Activated naive CD4-positive, alpha-beta T cell treated with anti-CD3 and anti-CD28 coated beads for 36 hours (primary cell): ENCODE results near the gene LARP6. TPM values are rescaled to one million over a fixed set of nuclear protein-coding genes. Genes with fewer than 3 reads are reported as not detected.
"Not testable (repeated sequence)": the region's sequence is repeated elsewhere in the genome, so short reads cannot be mapped to it uniquely, and the experiment has no call there.

Source experiments
- CTCF ChIA-PET: fragments of 350-600 bp; sonication (Branson Sonifier 250); formaldehyde crosslinking; loops from one replicate; lab custom pipeline; 2021; ENCODE audit warnings: antibody characterized with exemption; lab: Charles Lee
- DNase-seq: peaks from one replicate; pipeline ENCODE4 v3.0.0-alpha.2; 2020
- H3K27ac Mint-ChIP-seq: one replicate; pipeline ENCODE4 v1.8.0; 2021; ENCODE audit warnings: mild to moderate bottlenecking, mixed read lengths
- H3K27me3 Mint-ChIP-seq: one replicate; pipeline ENCODE4 v1.8.0; 2021; ENCODE audit warnings: low read depth, mixed read lengths
- H3K36me3 Mint-ChIP-seq: one replicate; pipeline ENCODE4 v1.8.0; 2021; ENCODE audit warnings: low read depth, mixed read lengths
- H3K4me1 Mint-ChIP-seq: one replicate; pipeline ENCODE4 v1.8.0; 2021; ENCODE audit warnings: low read depth, mixed read lengths
- H3K4me3 Mint-ChIP-seq: one replicate; pipeline ENCODE4 v1.8.0; 2021; ENCODE audit warnings: mild to moderate bottlenecking, moderate library complexity, mixed read lengths
- H3K9me3 Mint-ChIP-seq: one replicate; pipeline ENCODE4 v1.8.0; 2021; ENCODE audit warnings: mixed read lengths
- intact Hi-C: fragments of 100-400 bp; cut with micrococcal nuclease; formaldehyde crosslinking; loops from one replicate; pipeline ENCODE4 v1.15.1; 2023
- total RNA-seq, 2 experiments: library from RNA; stranded (reverse); gene quantifications; one replicate each; pipeline ENCODE4 v1.2.3, GENCODE V29; 2021

The LARP6 gene
- total RNA-seq, 2 experiments from 2014 or later = not detected

GRCh38 chr15:70818580-70818979 lies 35.4 kb downstream of the LARP6 start:
- no peak for DNase-seq
- Mint-ChIP-seq H3K36me3 (no peaks in the 10 kb centered on the region), H3K27me3 (no peaks in the 10 kb centered on the region), H3K4me3 (no peak overlapping the region), H3K4me1 (no peaks in the 10 kb centered on the region), H3K27ac (no peak overlapping the region), H3K9me3 (peaks cover 5% of the 10 kb centered on the region)
- CTCF ChIA-PET = no interaction called here
- intact Hi-C loops = no loop called here

DNA sequence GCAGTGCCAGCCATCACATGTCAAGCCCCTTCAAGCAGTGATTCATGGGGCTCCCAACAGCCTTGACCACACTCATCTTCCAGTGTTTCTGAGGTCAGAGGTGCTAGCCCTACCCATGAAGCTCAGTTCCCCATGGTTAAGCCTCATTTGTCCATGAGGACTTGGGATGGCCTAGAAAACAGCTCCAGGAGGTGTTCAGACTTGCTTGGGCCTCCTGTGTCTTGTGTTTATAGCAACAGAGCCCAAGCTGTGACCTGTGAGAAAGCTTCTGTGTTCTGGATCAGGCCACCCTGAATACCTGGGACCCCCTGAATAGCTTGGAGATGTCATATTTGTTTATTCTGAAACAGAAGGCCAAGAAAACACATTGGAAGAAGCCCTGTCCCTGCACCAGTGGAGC lies 36.7 kb downstream of the LARP6 start:
- peaks cover 5% of the 10 kb centered on the region for H3K9me3 Mint-ChIP-seq

GRCh38 chr15:70815604-70816003 lies 38.4 kb downstream of the LARP6 start:
- no peaks in the 10 kb centered on the region for H3K4me1 Mint-ChIP-seq
- no peaks in the 10 kb centered on the region for H3K36me3 Mint-ChIP-seq
- peaks cover 3% of the 10 kb centered on the region for H3K9me3 Mint-ChIP-seq
- H3K27me3 Mint-ChIP-seq = no peaks in the 10 kb centered on the region
- no peak overlapping the region for H3K27ac Mint-ChIP-seq
- intact Hi-C loops = no loop called here
- CTCF ChIA-PET = interaction anchor here (0.6 to 1.3 kb wide), 2 partner anchors 135 to 137 kb away, joined by 3 to 5 read pairs; no protein-coding TSS in a partner anchor
- H3K4me3 Mint-ChIP-seq = no peak overlapping the region
- no peak for DNase-seq

More for the DNA sequence above, 36.7 kb downstream of the LARP6 start:
- no peaks in the 10 kb centered on the region for H3K27me3 Mint-ChIP-seq
- no peak for DNase-seq
- H3K4me3 Mint-ChIP-seq = no peak overlapping the region
- H3K27ac Mint-ChIP-seq = no peak overlapping the region
- intact Hi-C loops = no loop called here
- no peaks in the 10 kb centered on the region for H3K36me3 Mint-ChIP-seq
- no peaks in the 10 kb centered on the region for H3K4me1 Mint-ChIP-seq
- CTCF ChIA-PET = no interaction called here

DNA sequence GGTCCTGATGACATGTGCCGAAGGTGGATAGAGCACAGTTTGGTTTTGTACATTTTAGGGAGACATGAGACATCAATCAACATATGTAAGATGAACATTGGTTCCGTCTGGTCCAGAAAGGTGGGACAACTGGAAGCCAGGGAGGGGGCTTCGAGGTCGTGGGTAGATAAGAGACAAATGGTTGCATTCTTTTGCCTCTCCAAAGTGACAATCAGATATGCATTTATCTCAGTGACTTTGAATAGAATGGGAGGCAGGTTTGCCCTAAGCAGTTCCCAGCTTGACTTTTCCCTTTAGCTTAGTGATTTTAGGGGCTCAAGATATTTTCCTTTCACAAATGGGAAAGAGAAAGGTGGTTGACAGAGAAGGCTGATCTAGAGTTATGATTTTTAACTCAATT lies 38.9 kb downstream of the LARP6 start:
- H3K4me3 Mint-ChIP-seq, intact Hi-C loops, H3K36me3 Mint-ChIP-seq, H3K27me3 Mint-ChIP-seq, H3K9me3 Mint-ChIP-seq, H3K4me1 Mint-ChIP-seq, H3K27ac Mint-ChIP-seq, DNase-seq: not testable (repeated sequence)
- CTCF ChIA-PET = interaction anchor here (1.3 kb wide), 1 partner anchor 135 kb away, joined by 3 read pairs; no protein-coding TSS in a partner anchor

DNA sequence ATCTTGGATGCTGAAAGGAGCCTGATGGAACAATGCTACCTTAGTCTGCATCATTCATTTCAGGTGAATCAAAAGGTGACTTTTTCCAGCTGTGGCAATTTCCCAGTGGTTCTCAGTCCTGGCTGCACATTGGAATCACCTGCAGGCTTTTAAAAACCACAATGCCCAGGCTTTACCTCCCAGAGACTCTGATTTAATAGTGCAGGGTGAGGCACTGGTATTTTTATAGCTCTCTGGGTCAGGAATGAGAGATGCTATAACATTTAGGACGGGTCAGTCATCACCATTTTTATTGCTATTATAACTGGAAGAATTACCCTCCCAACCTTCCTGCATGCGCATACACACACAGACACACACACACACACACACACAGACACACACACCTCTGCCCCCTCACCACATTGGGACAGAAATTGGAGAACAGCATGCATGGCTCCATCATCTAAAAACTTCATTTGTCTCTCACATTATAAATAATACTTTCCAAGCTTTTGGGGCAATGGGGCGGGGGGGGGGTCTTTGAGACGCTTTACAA lies 41.1 kb downstream of the LARP6 start:
- intact Hi-C loops = loop anchor here (1.0 kb wide), 1 partner anchor 134 kb away; no protein-coding TSS in a partner anchor
- Mint-ChIP-seq H3K4me3 (no peak overlapping the region), H3K4me1 (no peaks in the 10 kb centered on the region), H3K9me3 (no peaks in the 10 kb centered on the region), H3K27me3 (no peaks in the 10 kb centered on the region), H3K36me3 (no peaks in the 10 kb centered on the region), H3K27ac (no peak overlapping the region)
- no peak for DNase-seq
- CTCF ChIA-PET = interaction anchor here (0.9 to 2.6 kb wide), 6 partner anchors 56 to 1337 kb away, joined by 3 to 15 read pairs (median 6); no protein-coding TSS in a partner anchor

- no peaks in the 10 kb centered on the region for H3K4me1 Mint-ChIP-seq
- no peak overlapping the region for H3K27ac Mint-ChIP-seq
- H3K27me3 Mint-ChIP-seq = no peaks in the 10 kb centered on the region
- no peaks in the 10 kb centered on the region for H3K9me3 Mint-ChIP-seq
- intact Hi-C loops = no loop called here
- no peak for DNase-seq
- H3K4me3 Mint-ChIP-seq = no peak overlapping the region
- CTCF ChIA-PET = interaction anchor here (0.6 to 2.6 kb wide), 17 partner anchors 10 to 1335 kb away, joined by 3 to 15 read pairs (median 5); partner anchors contain the start of gene UACA
- no peaks in the 10 kb centered on the region for H3K36me3 Mint-ChIP-seq
These were observed 42.9 kb downstream of the LARP6 start for GRCh38 chr15:70810916-70811578.

DNA sequence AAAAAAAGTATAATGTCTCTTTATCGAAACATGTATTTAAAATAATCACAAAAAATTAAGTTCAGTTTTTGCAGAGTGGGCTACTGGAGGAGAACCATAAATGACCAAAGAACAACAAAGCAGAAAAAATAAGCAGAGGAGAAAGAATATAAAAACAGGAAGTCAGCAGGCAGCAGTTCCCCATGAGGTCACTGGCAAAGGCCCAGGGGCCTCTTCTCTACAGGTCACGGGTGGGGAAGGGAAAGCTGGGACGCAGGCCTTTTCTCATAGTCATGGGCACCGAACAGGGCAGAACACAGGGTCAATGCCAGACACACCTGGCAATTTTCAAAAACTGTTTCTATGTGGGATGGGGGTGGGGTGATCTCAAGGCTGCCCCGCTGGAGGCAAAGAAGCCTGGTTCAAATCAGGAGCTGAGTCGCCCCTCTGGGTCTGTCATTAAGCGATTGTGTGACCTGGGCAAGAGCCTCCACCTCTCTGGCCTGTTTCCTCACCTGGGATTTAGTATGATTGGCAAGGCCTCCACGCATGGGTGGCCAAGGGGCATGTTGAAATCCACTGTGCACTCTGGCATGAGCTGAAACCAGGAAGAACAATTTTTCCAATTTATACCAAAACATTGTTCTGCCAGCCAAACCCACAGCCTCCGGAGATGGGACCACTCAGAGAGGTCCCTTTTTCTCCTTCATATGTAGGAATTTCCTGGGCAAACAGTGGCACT lies 46.8 kb downstream of the LARP6 start:
- no peaks in the 10 kb centered on the region for H3K9me3 Mint-ChIP-seq
- CTCF ChIA-PET = no interaction called here
- no peak for DNase-seq
- H3K27ac Mint-ChIP-seq = no peak overlapping the region
- no peak overlapping the region for H3K4me3 Mint-ChIP-seq
- no peaks in the 10 kb centered on the region for H3K27me3 Mint-ChIP-seq
- H3K4me1 Mint-ChIP-seq = no peaks in the 10 kb centered on the region
- intact Hi-C loops = no loop called here
- H3K36me3 Mint-ChIP-seq = no peaks in the 10 kb centered on the region

- H3K9me3 Mint-ChIP-seq, CTCF ChIA-PET, DNase-seq, H3K36me3 Mint-ChIP-seq, H3K4me3 Mint-ChIP-seq, H3K4me1 Mint-ChIP-seq, intact Hi-C loops, H3K27me3 Mint-ChIP-seq, H3K27ac Mint-ChIP-seq: not testable (repeated sequence)
These were observed 49.6 kb downstream of the LARP6 start for GRCh38 chr15:70804388-70804787.

GRCh38 chr15:70802629-70803028 lies 51.3 kb downstream of the LARP6 start:
- Mint-ChIP-seq H3K27me3 (no peaks in the 10 kb centered on the region), H3K27ac (no peak overlapping the region), H3K9me3 (no peaks in the 10 kb centered on the region), H3K4me3 (no peak overlapping the region), H3K4me1 (no peaks in the 10 kb centered on the region), H3K36me3 (no peaks in the 10 kb centered on the region)
- intact Hi-C loops = no loop called here
- CTCF ChIA-PET = no interaction called here
- no peak for DNase-seq

- intact Hi-C loops = no loop called here
- no peak for DNase-seq
- H3K4me3 Mint-ChIP-seq = no peak overlapping the region
- CTCF ChIA-PET = interaction anchor here (0.6 to 1.0 kb wide), 2 partner anchors 11 to 78 kb away, joined by 3 to 5 read pairs; no protein-coding TSS in a partner anchor
- H3K27ac Mint-ChIP-seq = no peak overlapping the region
- H3K4me1 Mint-ChIP-seq = no peaks in the 10 kb centered on the region
- no peaks in the 10 kb centered on the region for H3K9me3 Mint-ChIP-seq
- no peaks in the 10 kb centered on the region for H3K27me3 Mint-ChIP-seq
- H3K36me3 Mint-ChIP-seq = no peaks in the 10 kb centered on the region
These were observed 52.8 kb downstream of the LARP6 start for GRCh38 chr15:70801109-70801508.

DNA sequence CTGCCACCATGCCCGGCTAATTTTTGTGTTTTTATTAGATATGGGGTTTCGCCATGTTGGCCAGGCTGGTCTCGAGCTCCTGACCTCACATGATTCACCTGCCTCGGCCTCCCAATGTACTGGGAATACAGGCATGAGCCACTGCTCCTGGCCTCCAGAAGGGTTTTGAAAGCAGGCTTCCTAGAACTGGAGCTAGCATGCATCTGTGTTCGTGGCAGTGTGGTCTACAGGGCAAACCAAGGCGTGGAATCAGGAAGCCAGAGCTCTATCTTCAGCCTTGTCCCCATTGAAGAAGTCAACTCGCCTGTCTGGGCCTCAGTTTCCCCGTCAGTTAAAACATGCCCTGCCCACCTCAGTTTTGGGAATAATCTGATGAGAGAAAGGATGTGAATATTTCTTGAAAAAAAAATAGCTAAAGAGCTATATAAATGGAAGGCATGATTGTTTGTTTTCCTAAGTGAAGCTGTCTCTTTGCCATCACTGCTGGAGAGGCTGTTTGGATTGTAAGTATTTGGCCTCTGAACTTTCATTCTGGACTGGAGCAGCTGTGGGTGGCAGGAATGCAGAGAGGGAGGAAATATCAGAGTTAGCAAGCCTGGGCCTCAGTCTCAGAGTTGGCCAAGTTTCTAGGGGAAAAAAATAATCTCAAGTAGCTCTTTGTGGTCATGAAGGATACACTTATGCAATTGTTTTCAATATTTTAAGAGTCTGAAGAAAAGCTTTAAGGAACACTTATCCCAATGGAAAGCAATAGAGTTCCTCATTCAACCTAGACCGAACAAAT lies 54.1 kb downstream of the LARP6 start:
- no peak for DNase-seq
- no peak overlapping the region for H3K4me3 Mint-ChIP-seq
- H3K4me1 Mint-ChIP-seq = no peaks in the 10 kb centered on the region
- CTCF ChIA-PET = no interaction called here
- no peak overlapping the region for H3K27ac Mint-ChIP-seq
- H3K36me3 Mint-ChIP-seq = no peaks in the 10 kb centered on the region
- intact Hi-C loops = no loop called here
- no peaks in the 10 kb centered on the region for H3K27me3 Mint-ChIP-seq
- no peaks in the 10 kb centered on the region for H3K9me3 Mint-ChIP-seq

DNA sequence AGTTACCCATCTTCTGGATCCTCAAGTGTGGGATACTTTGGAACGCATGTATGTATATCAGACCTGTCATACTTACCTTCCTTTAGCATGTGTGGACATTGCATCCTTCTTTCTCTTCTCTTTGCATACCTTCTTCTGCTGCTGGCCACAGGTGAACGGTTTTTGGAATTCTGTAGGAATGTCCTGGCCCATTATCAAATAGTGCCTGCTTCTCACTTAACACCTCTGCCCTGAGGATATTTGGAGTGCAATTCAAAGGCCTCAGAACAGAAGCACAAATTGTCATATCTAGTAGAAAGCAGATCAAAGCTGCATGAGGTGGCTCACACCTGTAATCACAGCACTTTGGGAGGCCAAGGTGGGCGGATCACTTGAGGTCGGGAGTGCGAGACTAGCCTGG lies 56.5 kb downstream of the LARP6 start:
- no peaks in the 10 kb centered on the region for H3K27me3 Mint-ChIP-seq
- H3K4me1 Mint-ChIP-seq = no peaks in the 10 kb centered on the region
- no peak overlapping the region for H3K4me3 Mint-ChIP-seq
- DNase-seq = no peak
- H3K36me3 Mint-ChIP-seq = no peaks in the 10 kb centered on the region
- no peaks in the 10 kb centered on the region for H3K9me3 Mint-ChIP-seq
- no peak overlapping the region for H3K27ac Mint-ChIP-seq
- intact Hi-C loops = no loop called here
- CTCF ChIA-PET = interaction anchor here (0.6 to 1.4 kb wide), 3 partner anchors 14 to 126 kb away, joined by 3 to 4 read pairs (median 3); no protein-coding TSS in a partner anchor
